Subcutaneous abdominal adipose tissue (tissue), 5 donors: Measurements from ENCODE around the gene NME4.
"Not testable (repeated sequence)": the region's sequence is repeated elsewhere in the genome, so short reads cannot be mapped to it uniquely, and the experiment has no call there.

Experiments
- H3K27ac ChIP-seq: one replicate; pipeline ENCODE4 v1.7.0; 2013; ENCODE audit warnings: low read depth, mild to moderate bottlenecking, inconsistent platforms, low read length, moderate library complexity
- H3K27me3 ChIP-seq, 5 donors: one replicate each; pipeline ENCODE4 v1.7.0; 2013; ENCODE audit warnings: low read length in 5 of 5, inconsistent platforms in 1 of 5; ENCODE audit not compliant: control insufficient read depth in 5 of 5, insufficient read depth in 4 of 5
- H3K36me3 ChIP-seq, 5 donors: one replicate each; pipeline ENCODE4 v1.7.0; 2013; ENCODE audit warnings: low read length in 5 of 5; ENCODE audit not compliant: control insufficient read depth in 5 of 5, insufficient read depth in 5 of 5
- H3K4me1 ChIP-seq, 5 donors: one replicate each; pipeline ENCODE4 v1.7.0; 2013; ENCODE audit warnings: low read length in 5 of 5, mild to moderate bottlenecking in 3 of 5, moderate library complexity in 1 of 5; ENCODE audit not compliant: control insufficient read depth in 5 of 5, insufficient read depth in 5 of 5
- H3K4me3 ChIP-seq, 5 donors: one replicate each; pipeline ENCODE4 v1.7.0; 2013; ENCODE audit warnings: low read length in 5 of 5, low read depth in 1 of 5
- H3K9ac ChIP-seq, 5 donors: one replicate each; pipeline ENCODE4 v1.7.0; 2013; ENCODE audit warnings: low read length in 5 of 5, mild to moderate bottlenecking in 4 of 5, moderate library complexity in 3 of 5
- H3K9me3 ChIP-seq, 5 donors: one replicate each; pipeline ENCODE4 v1.7.0; 2013; ENCODE audit warnings: low read length in 5 of 5; ENCODE audit not compliant: control insufficient read depth in 5 of 5
- donor health status: healthy.
- donor health status: healthy.
- donor health status: healthy.
- donor health status: healthy.
- donor health status: healthy.

The NME4 gene

GRCh38 chr16:376817-377418 is 20.1 kb upstream of the NME4 start:
- H3K36me3 ChIP-seq, result peaks cover 0 to 56% (median 49%) of the 10 kb centered on the region in 5 donors

GRCh38 chr16:377419-377951 is 19.5 kb upstream of the NME4 start:
- Histone ChIP-seq H3K4me3 (no peak overlapping the region), H3K36me3 (peaks cover 0 to 51% (median 43%) of the 10 kb centered on the region in 5 donors), H3K27me3 (no peaks in the 10 kb centered on the region), H3K9ac (no peak overlapping the region), H3K9me3 (no peaks in the 10 kb centered on the region), H3K4me1 (peaks cover 0 to 24% (median 21%) of the 10 kb centered on the region in 5 donors), H3K27ac (no peak overlapping the region)

More at GRCh38 chr16:376817-377418, 20.1 kb upstream of the NME4 start:
- Histone ChIP-seq H3K27ac (no peak overlapping the region), H3K9ac (no peak overlapping the region), H3K4me1 (peaks cover 0 to 21% (median 18%) of the 10 kb centered on the region in 5 donors), H3K27me3 (no peaks in the 10 kb centered on the region), H3K4me3 (no peak overlapping the region), H3K9me3 (no peaks in the 10 kb centered on the region)

- not testable (repeated sequence) for H3K4me3 ChIP-seq, H3K9me3 ChIP-seq, H3K9ac ChIP-seq, H3K27ac ChIP-seq, H3K27me3 ChIP-seq
- Histone ChIP-seq H3K4me1 (peaks cover 2 to 32% (median 28%) of the 10 kb centered on the region in 5 donors), H3K36me3 (peaks cover 0 to 43% (median 36%) of the 10 kb centered on the region in 5 donors)
These were observed 18.7 kb upstream of the NME4 start for GRCh38 chr16:378113-378820.

- no peak overlapping the region for H3K9ac ChIP-seq
- no peaks in the 10 kb centered on the region for H3K9me3 ChIP-seq
- no peaks in the 10 kb centered on the region for H3K27me3 ChIP-seq
- no peak overlapping the region for H3K27ac ChIP-seq
- peaks cover 2 to 37% (median 33%) of the 10 kb centered on the region in 5 donors for H3K4me1 ChIP-seq
- peaks cover 0 to 38% (median 30%) of the 10 kb centered on the region in 5 donors for H3K36me3 ChIP-seq
- H3K4me3 ChIP-seq, result no peak overlapping the region
These were observed 18.2 kb upstream of the NME4 start for GRCh38 chr16:378821-379182.

- Histone ChIP-seq H3K27ac (no peak overlapping the region), H3K36me3 (peaks cover 0 to 32% (median 26%) of the 10 kb centered on the region in 5 donors), H3K27me3 (no peaks in the 10 kb centered on the region), H3K9ac (peak overlapping the region in 1 of 5 donors; percentile 47), H3K4me3 (no peak overlapping the region), H3K4me1 (peaks cover 2 to 43% (median 39%) of the 10 kb centered on the region in 5 donors), H3K9me3 (no peaks in the 10 kb centered on the region)
These were observed 17.6 kb upstream of the NME4 start for GRCh38 chr16:379183-379960.

- H3K27ac ChIP-seq, result no peak overlapping the region
- peaks cover 2 to 43% (median 39%) of the 10 kb centered on the region in 5 donors for H3K4me1 ChIP-seq
- H3K27me3 ChIP-seq, result no peaks in the 10 kb centered on the region
- no peaks in the 10 kb centered on the region for H3K9me3 ChIP-seq
- peak overlapping the region in 2 of 5 donors; percentile 75 to 82 for H3K4me3 ChIP-seq
- peaks cover 0 to 24% (median 18%) of the 10 kb centered on the region in 5 donors for H3K36me3 ChIP-seq
- peak overlapping the region in 1 of 5 donors; percentile 8 for H3K9ac ChIP-seq
These were observed 16.8 kb upstream of the NME4 start for GRCh38 chr16:379961-380761.

- Histone ChIP-seq H3K27ac (no peak overlapping the region), H3K4me1 (peaks cover 2 to 43% (median 39%) of the 10 kb centered on the region in 5 donors), H3K9ac (peak overlapping the region; percentile 38 to 84 (median 74)), H3K9me3 (no peaks in the 10 kb centered on the region), H3K27me3 (no peaks in the 10 kb centered on the region), H3K36me3 (peaks cover 0 to 22% (median 16%) of the 10 kb centered on the region in 5 donors), H3K4me3 (peak overlapping the region; percentile 44 to 82 (median 72))
These were observed 16.3 kb upstream of the NME4 start for GRCh38 chr16:380762-381011.

- Histone ChIP-seq H3K4me1 (peaks cover 2 to 43% (median 39%) of the 10 kb centered on the region in 5 donors), H3K9me3 (no peaks in the 10 kb centered on the region), H3K27ac (no peak overlapping the region), H3K36me3 (peaks cover 0 to 17% (median 13%) of the 10 kb centered on the region in 5 donors), H3K9ac (peak overlapping the region; percentile 38 to 84 (median 74)), H3K4me3 (peak overlapping the region; percentile 44 to 82 (median 72)), H3K27me3 (no peaks in the 10 kb centered on the region)
These were observed 15.8 kb upstream of the NME4 start for GRCh38 chr16:381012-381788.
